CMK (cell line): Measurements from ENCODE around the gene CTSD.

ENCODE experiments used
- DNase-seq: peaks from one replicate; pipeline ENCODE4 v3.0.0-alpha.2; 2010; ENCODE audit warnings: low read depth

The CTSD gene

GRCh38 chr11:1755692-1756561, 7.8 kb downstream of the CTSD start:
- DNase-seq: no peak

GRCh38 chr11:1755344-1755691, 8.4 kb downstream of the CTSD start:
- no peak for DNase-seq

DNA sequence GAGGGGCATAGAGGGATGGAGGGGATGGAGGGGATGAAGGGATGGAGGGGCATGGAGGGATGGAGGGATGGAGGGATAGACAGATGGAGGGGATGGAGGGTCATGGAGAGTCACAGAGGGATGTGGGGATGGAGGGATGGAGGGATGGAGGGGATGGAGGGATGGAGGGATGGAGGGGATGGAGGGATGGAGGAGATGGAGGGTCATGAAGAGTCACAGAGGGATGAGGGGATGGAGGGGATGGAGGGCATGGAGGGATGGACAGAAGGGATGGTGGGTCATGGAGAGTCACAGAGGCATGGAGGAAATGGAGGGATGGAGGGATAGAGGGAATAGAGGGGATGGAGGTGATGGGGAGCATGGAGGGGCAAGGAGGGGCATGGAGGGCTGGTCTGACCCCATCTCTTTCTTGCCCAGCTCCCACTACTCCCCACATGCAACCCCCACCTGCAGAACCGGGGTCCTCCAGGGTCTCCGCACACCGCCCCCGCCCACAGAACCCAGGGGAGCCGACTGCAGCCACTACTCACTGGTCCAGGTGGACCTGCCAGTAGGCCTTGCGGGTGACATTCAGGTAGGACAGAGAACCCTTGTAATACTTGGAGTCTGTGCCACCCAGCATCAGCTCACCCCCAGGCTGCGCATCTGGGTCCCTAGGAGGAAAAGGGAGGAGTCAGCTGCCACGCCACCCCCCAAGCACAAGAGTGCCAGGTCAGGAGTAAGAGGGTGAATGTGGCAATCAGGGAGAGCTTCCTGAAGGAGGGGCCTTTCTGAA, 9.2 kb downstream of the CTSD start:
- no peak for DNase-seq

GRCh38 chr11:1753929-1754305, 9.8 kb downstream of the CTSD start:
- no peak for DNase-seq

DNA sequence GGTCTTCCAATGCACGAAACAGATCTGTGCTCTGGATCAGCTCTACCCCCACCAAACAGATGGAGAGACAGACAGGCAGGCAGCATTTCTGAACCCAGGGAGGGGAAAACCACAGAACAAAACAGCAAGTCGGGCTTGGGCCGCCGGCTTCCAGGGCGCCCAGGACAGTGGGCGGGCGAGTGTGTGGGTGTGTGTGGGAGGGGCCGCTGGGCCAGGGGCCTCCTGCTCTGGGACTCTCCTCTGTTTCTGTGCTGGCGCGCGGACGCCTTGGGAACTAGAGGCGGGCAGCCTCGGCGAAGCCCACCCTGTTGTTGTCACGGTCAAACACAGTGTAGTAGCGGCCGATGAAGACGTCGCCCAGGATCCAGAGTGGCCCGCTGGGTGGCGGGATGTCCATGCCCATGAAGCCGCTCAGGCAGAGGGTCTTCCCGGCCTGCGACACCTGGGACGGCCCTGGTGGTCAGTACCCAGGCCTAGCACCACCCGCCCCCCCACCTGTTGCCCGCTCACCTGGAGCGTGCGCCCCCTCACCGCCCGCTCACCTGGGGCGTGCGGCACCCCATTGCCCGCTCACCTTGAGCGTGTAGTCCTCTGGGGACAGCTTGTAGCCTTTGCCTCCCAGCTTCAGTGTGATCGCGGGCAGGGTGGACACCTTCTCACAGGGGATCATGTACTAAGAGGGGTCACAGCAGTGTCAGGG, 10.3 kb downstream of the CTSD start:
- DNase-seq: no peak

DNA sequence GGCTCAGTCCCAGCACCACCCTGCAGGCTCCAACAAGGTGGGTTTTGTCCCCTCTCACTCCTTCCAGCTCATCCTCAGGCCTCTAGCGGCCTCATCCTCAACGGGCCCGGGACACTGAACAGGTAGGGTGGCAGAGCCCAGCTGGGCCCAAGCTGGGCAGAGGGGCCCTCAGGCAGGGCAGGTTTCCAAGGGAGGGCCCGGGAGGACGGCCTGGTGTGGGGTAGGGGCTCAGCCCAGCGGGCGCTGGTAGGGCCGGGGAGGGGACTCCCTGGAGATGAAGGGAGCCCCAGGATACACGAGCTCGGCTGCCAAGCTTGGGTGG, 10.9 kb downstream of the CTSD start:
- DNase-seq: no peak

GRCh38 chr11:1751999-1752906, 11.5 kb downstream of the CTSD start:
- no peak for DNase-seq

- DNase-seq: no peak
Measured at GRCh38 chr11:1751531-1751921, 12.2 kb downstream of the CTSD start.

DNA sequence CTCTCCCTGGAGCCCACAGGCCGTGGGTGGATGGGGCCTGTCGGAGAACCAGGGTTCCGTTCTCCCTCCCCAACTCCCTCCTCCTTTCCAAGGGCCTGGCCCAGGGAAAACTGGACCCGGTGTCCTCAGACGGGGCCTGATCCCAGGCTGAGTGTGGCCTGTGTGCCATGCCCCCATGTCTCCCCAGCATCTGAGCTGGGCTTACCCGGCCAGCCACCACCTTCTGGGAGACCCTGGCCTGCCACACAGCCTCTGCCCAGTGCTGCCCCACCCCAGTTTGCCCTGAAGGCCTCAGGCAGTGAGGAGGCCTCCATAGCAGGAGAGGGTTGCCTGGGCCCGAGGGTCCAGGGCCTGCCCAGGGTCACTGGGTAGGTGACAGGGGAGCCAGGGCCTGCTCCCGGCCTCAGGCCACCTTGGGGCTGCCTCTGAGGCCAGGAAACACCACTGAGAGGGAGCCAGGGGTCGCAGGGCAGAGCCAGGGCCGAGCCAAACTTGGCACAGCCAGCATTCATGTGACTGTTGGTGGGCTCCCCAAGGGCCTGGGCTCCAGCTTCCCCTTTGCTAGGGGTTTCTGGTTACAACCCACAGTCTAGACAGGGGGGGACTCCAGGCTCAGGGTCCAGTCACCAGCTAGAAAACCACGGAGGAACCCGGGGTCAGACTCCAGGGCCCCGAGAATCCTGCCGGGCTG, 12.7 kb downstream of the CTSD start:
- DNase-seq: no peak

GRCh38 chr11:1750481-1750839, 13.3 kb downstream of the CTSD start, which contains the start of gene IFITM10:
IFITM10 (minus strand) TSS chr11:1750595; CDS start chr11:1750442, 153 bp downstream.
- DNase-seq: no peak

DNA sequence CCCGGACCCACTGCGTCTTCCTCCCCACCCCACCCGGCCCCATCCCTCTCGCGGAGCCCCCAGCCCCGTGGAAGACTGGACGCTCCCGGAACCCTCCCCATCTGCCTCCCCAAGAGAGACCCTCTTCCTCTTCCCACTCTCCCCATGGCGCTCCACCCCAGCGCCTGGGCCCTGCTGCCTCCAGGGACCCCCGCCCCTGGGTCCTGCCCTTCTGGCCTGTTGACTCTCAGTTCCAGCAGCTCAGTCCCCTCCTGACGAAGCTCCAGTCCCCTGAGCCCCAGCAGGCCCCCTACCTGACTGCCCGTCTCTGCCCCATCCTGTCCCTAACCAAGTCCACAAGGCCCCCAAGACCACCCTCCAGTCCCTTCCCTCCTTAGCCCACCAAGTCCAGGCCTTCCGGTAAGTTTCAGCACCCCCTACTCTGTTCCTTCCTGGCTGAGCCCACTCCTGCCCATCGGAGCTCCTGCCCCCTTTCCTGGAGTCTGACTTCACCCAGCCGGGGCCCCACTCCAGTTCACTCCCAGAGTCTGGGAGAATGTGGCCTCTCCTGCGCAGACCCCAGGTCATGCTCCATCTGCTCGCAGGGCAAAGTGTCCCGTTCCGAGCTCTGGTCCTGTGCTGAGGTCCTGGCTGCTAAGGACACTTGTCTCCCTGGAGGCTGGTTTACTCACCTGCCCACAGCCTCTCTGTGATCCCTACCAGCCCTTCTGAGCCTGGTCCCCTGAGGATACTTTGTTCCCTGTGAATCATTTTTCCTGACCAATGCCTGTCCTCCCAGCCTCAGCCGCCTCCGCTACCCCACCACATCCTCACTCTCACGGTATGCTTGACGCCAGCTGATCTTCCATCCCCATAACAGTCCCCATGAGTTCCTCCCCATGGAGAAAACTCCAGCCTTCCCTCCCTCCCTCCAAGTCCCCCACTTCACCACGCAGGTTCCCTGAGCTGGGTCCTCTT, 14.1 kb downstream of the CTSD start:
- DNase-seq: no peak

- no peak for DNase-seq
Measured at GRCh38 chr11:1748636-1749394, 14.9 kb downstream of the CTSD start.

DNA sequence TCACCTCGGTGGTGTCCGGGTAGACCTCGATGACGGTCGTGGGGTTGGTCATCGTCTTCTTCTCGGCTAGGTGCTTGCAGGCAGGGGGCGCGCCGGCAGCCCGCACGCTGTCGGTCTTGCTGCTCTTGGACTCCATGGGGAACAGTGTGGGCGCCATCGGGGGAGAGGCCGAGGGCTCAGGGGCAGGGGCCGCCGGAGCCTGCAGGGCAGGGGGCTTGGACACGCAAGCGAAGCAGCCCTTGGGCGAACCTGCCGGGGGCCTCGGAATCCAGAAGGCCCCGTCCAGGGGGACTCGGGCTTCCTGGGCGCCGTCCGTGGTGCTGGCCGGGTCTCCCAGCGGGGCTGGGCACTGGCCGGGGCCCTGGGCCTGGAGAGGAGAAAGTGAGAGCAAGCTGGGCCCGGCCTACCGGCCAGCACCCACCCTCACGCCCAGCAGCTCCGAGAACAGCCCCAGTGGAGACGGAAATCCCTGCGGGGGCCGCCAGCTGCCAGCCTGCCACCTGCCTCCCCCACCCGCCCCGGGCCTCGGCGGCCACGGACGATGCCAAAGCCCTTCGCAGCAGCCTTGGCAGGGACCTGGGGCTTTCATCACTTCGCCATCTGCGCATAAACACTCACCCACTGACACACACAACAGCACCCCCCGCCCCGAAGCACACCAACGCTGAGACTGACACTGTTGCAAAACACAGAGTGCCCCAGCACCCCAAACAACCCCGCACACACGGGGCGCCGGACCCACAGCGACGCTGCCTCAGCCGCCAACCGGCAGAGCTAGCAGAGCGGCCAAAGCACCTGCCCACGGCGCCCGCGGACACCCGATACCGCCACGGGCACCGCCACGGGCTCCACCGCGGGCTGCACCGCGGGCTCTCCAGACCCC, 15.7 kb downstream of the CTSD start:
- DNase-seq: no peak

DNA sequence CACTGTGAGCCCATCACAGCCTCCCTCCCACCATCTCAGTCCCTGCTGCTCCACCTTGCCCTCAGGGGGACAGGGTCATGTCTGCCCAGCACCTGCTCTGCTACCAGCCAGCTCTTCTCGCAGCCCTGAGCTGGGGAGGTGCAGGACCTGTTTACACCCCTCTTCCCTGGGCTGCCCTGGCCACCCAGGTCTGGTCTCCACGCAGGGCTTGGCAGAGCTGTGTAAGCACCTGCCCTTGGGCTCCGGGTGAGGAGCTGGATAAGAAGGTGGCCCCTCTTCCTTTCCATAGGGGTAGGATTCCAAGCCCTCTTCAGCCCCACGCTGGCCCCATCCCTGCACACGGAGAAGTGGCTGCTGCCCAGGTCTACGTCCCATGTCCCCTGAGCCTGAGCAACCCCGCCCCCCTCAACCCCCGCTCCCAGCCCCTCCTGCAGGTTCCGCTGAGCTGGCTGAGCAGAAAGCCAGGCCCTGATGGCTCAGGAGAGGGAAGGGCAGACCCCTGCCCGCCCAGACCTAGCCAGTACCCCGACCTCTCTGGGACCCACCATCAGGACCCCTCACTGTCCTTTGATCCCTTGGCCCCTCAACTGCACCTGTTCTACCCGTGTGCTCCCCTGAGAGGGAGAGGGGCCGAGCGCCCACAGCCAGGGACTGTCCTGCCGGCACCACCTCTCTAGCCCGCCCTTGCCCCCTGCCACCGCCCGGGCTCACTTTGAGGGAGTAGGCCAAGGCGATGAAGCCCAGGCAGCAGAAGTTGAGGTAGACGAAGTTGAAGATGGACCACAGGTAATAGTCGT, 16.6 kb downstream of the CTSD start:
- no peak for DNase-seq

DNA sequence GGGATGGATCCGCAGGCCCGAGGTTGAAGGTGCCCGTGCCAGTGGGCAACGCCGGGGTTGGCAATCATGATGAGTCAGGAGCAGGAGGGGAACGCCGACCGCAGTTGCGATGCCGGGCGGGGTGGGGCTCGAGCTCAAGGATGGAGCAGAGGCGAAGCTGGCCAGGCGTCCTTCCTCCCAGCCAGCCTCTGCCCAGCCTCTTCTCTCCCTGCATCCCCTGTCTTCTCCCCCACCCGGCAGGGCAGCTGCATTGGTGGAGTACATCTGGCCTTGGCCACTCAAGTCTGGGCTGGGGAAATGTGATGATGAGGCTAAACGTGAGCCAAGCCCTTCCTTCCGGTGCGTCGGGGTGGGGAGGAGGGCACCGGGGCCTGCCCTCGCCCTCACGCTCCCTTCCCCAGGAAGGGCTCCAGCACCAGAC, 17.2 kb downstream of the CTSD start:
- DNase-seq: no peak

DNA sequence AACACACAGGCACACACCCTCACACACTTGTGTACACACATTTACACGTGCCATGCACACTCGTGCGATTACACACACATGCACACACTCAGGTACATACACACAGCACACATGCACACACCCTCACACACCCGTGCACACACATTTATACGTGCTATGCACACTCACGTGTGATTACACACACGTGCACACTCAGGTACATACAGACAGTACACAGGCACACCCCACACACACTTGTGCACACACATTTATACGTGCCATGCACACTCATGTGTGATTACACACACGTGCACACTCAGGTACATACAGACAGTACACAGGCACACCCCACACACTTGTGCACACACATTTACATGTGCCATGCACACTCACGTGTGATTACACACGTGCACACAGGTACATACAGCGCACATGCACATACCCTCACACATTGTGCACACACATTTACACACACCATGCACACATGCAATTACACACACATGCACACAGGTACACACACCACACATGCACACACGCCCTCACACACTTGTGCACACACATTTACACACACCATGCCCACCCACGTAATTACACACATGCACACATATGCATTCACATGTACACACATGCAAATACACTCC, 17.9 kb downstream of the CTSD start:
- no peak for DNase-seq
